Stimulated activated CD4-positive, alpha-beta T cell treated with anti-CD3 and anti-CD28 coated beads, Interleukin-1b, Interleukin-23, amount 100 ng/mL, for 1 hour (primary cell): ENCODE data around the gene NEUROD4.
"Not testable (repeated sequence)": the region's sequence is repeated elsewhere in the genome, so short reads cannot be mapped to it uniquely, and the experiment has no call there.

Experiments used
- DNase-seq, 2 donors: peaks; one replicate each; pipeline ENCODE4 v3.0.0-alpha.2; 2020; ENCODE audit warnings: low read depth in 2 of 2

NEUROD4 gene, protein sequence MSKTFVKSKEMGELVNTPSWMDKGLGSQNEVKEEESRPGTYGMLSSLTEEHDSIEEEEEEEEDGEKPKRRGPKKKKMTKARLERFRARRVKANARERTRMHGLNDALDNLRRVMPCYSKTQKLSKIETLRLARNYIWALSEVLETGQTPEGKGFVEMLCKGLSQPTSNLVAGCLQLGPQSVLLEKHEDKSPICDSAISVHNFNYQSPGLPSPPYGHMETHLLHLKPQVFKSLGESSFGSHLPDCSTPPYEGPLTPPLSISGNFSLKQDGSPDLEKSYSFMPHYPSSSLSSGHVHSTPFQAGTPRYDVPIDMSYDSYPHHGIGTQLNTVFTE

DNA sequence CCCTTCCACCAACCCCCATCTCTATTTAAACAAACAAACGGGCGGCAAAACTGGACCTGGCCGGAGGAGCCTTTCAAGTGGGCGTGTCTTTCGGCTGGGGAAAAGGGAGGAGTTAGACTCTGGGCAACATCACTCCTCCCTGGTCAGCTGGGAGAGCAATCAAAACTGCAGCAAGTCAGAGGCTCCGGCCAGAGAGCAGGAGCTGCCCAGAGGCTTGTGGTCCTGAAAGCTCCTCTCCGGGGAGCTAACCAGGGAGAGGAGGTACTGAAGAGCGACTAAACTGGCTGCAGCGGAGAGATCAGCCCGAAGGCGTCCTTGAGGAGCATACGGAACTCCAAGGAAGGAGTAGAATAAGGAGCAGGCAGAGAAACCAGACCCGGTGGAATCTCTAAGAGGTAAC lies at the start of gene NEUROD4:
Gene NEUROD4 (plus strand): TSS at position 191 of the 400 bp plus-strand sequence. CDS start 6,466 bp downstream, outside the sequence.
- no peak for DNase-seq

DNA sequence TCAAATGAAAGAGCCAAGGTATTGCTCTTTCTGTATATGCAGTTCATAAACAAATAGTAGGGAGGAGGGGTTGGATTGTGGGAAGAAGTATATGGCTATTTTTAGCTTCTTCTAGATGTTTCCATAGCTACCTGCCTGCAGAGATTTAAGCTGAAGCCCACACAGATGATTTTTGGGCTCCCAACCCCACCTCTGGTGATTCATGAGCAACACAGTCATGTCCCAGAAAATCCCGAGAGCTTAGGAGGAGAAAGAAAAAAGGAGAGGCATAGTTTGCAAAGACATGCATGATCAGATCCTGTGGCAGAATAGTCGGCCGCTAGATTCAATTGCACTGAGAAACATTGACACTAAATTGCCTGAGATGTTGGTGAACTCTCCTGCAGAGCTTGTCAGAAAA lies 49.0 kb upstream of the NEUROD4 start:
- no peak for DNase-seq

DNA sequence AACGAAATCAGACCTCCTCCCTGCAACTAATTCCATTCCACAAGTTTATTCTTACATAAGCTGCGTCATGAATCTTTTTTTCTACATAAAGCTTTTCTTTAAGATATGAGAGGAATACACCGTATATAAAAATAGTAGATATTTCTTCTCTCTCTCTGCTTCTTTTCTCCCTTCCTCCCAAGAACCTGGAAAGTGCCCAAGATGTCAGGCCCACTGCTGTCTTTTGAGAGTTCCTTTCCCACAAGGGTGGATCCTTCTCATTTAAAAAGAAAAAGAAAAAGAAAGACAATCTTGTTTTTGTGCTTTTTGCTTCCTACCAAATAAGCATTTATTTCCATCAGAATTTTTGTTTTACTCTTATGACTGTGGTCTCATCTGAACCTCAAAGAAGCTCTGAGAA lies 46.2 kb upstream of the NEUROD4 start:
- DNase-seq: no peak

DNA sequence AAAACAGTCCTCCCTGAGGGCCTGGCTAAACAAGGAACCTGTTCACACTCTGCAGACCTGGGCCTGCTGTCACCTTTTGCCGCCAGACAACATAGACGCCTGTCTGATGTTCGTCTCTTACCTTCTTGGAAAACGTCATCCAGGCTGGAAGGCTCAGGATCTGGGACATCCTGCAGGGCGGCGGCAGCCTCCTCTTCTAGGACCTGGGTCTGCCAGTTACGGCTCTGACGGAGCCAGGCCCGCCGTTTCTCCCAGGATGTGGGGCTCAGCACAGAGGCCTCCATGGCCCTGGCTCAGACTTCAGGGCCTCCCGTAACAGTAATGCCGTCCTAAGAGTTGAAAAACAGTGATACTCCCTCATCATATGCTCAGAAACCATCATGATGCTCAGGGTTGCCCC lies 45.5 kb upstream of the NEUROD4 start:
- DNase-seq: no peak

DNA sequence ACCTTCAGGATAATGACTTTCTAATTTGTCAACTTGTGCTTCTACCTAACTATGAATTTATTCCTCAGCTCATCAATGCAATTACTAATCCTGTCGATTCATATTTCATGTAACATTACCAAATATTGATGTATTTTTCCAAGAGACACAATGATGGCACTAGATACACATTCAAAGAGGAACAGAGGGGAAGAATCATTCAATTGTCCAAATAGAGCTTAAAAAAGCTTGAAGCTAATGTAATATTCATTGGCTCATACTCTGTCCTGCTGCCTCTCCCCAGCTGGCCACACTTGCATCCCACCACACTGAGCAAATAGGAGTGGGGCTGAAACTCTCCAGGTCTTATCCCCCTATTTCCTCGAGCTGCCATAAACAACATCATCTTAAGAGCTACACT lies 44.5 kb upstream of the NEUROD4 start:
- DNase-seq: no peak

DNA sequence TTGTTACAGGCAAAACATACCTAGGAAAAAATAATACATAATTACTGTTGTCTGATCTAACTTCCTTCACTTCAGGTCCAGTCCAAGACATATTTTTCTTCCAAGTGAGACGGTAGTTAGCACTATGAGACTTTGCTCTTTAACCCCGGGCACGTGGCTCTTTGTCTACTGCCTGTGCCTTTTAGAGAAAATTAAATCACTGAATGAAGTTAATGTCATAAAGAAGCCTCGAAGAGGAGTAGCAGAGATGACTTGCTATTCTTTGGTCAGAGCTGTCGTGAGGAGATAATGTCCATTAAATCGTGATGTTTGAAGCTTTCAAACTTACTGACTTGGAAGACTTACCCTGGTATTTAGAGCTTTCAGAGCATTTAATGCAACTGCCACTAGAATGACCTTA lies 43.9 kb upstream of the NEUROD4 start:
- no peak for DNase-seq

DNA sequence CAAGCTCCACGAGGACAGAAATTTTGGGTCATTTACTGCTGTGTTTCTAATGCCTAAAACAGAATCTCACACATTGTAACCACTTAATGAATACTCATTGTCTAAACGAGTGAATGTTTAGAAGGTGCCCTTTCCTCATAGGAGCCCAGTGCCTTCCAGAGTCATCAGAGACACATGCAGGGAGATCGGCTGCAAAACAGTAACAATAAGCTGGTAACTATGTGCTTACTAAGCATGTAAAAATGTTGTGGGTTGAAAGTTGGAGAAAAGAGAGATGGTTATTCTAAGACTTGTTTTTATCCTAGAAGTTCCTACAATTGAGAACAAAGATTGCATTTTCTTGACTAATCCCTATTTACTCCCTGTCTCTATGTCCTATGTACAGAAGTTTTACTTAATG lies 42.6 kb upstream of the NEUROD4 start:
- no peak for DNase-seq

DNA sequence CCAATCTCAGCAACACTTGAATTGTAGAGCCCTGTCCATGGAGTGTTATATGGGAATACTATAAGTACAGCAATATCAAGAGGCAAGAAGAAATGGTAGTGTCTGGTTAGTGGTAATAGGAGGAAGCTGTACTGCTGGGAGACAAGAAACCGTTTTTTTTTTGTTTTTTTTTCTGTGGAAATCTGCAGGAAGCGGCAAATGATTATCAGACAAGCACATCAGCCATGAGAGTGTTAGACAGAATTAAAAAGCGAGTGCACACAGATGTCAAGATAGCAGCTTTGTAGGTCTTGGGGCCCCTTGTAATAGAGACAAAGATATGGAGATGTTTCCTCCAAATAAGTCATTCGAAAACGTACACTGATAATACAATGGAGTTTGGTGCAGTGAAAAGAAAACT lies 41.9 kb upstream of the NEUROD4 start:
- no peak for DNase-seq

DNA sequence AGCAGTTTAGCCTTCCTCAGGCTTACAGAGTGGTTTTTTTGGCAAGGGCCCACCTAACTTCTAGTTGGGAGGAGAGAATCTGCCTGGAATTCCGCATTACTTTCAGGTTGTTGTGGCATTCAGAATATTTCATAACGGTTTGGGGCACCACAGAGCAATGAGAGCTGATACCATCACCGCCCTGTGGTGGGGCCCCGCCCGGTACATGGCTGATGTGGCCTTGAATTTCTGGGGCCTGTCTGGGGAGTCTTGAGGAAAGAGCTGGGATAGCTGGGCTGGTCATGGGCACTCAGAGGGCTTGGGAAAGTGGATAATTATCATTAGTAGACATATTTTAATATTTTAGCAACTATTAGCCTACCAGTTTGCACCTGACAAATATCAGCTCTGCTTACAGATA lies 39.4 kb upstream of the NEUROD4 start:
- no peak for DNase-seq

DNA sequence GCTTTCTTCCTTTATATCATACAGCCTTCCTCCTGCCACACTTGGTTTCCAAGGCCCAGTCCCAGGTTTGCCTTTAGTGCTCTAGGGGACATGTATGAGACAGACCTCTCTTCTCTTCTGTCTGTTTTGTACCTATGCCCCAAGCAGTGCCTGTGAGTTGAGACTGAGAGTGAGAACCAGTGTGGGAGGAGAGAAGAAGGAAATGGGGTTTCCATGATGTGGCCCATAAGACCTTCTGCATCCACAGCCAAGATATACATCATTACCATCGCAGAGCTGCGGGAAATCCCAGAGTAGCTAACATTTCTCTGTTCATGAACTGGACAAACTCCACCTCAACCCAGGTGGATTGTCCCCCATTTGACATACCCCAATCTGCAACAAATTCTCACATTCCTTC lies 38.0 kb upstream of the NEUROD4 start:
- no peak for DNase-seq

DNA sequence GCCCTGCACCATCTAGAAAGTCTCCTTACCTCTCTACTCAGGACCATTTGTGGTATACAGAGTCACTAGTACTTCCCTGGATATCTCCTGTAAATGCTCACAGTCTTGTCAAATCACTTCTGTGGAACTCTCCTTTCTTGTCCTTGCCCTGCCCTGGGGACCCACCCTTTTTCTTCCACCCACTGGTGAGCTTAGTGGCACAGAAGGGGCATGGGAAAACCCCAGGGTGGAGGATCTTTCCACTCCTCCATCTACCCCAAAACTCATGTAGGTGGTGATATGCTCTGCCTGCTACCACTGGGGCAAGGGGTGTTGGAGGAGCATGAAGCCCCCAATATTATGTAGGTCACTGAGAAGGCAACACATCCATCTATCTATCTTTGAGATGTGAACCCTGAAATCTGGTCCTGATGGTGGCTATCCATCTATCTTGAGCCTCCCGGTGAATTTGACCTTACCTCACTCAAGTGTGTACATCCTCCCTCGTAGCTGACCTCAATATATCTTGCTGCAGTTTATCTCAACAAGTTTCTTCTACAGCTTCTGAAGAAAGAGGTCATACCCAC lies 36.2 kb upstream of the NEUROD4 start:
- DNase-seq: no peak

DNA sequence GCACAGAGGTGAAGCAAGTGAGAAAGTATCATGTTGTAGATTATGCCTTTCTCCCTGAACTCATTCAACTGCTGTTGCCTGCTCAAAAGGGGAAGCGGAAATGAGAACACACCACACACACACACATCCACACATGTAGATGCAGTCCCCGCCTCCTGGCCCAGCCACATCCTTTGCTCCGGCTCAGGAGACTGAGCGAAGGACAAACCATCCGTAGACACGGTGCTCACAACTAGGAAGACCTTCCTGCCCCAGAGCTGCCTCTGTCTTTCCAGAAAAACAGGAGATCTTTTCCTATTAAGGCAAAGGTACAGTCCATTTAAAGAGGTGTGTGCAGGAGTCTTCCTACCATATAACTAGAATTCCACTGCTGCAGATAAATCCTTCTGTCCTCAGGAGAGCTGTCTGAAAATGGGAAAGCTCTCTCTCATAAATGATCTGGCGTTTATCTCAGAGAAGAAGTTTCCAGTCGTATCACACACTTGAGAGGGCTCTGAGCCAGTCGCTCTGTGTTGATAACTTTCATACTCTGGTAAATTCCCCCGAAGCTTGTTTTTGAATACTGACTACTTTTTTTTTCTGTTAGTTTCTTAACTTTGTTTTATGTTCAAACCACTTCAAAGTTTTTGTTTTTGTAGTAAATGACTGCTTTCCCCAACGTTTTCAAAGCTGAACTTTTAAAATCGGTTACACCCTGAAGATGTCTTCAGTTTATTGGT lies 35.0 kb upstream of the NEUROD4 start, which contains the start of gene TESPA1:
Gene TESPA1 (minus strand): TSS at position 105 of the 719 bp plus-strand sequence. CDS start 10,200 bp downstream, outside the sequence.
- DNase-seq: peak; percentile 52 to 72

DNA sequence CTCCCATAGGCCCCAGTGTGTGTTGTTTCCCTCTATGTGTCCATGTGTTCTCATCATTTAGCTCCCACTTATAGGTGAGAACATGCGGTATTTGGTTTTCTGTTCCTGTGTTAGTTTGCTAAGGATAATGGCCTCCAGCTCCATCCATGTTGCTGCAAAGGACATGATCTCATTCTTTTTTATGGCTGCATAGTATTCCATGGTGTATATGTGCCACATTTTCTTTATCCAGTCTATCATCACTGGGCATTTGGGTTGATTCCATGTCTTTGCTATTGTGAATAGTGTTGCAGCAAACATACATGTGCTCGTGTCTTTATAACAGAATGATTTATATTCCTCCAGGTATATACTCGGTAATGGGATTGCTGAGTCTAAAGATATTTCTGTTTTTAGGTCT lies 33.0 kb upstream of the NEUROD4 start:
- not testable (repeated sequence) for DNase-seq

DNA sequence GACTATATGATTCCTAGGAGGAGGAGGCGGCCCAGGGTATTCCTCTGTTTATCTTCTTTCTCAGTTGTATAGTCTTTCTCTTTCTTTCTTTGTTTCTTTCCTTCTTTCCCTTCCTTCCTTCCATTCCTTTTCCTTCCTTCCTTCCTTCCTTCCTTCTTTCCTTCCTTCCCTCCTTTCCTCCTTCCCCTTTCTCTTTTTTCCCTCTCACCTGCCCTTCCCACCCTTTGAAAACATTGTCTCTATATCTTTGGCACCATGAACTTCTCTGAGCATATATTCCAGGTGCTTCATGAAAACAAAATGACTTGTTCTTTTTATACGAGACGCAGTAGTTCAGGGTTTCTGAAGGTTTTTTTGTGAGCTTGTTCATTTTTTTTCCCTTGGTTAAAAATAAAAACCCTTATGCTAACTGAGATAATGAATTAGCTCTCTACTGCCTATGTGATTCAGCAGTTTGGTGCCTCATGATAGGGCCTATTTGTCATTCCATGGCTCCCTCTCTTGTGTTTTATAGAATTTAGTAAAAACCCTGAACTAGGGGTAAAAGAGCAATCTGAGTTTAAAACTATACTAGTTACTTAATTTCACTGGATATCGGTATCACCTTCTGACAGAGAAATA lies 32.1 kb upstream of the NEUROD4 start:
- no peak for DNase-seq

DNA sequence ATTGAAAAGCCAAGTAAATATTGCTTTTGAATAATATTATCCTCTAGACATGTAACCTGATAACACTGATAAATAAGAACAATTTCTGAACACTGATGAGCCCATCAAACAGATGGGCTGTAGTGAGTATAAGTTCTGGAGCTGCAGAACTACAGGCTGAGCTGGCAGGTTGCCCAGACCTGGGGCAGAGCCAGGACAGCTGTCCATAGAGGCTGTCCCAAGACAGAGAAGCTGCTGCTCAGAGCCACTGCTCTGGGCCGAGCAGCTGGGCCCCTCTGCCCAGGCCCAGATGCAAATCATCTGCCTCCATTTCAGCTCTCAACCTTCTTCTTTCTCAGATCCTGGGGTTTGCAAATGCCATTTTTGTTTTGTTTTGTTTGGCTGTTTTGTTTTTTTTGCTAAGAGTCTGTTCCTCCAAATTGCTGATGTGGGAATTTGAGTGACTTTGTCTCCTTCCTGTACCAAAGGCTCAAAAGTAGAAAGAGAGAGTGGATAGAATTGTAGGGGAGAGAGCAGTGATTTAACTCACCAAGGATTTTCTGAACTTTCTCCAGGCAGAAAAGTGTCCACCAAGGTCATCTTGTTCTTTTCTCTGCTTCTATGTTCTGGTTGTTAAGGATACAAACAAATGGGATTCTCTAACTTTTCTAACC lies 31.2 kb upstream of the NEUROD4 start:
- no peak for DNase-seq

DNA sequence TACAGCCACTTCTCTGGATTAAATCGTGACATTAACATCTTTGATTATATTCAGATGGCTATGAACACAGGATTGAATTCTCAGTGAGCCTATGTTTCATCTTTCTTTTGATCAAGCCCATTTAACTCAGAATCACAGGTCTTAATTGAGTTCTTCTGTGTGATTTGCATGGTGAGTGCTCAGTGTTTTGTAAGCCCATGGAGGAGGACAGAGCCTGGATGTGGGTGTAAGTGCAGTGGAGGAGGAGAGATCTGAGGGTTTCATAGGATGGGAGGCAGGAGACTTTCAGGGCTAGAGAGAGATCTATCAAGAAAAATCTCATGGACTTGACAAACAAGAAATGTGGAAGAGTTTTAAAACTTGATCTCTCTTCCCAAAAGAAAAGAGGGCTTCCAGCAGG lies 29.9 kb upstream of the NEUROD4 start:
- DNase-seq: no peak

DNA sequence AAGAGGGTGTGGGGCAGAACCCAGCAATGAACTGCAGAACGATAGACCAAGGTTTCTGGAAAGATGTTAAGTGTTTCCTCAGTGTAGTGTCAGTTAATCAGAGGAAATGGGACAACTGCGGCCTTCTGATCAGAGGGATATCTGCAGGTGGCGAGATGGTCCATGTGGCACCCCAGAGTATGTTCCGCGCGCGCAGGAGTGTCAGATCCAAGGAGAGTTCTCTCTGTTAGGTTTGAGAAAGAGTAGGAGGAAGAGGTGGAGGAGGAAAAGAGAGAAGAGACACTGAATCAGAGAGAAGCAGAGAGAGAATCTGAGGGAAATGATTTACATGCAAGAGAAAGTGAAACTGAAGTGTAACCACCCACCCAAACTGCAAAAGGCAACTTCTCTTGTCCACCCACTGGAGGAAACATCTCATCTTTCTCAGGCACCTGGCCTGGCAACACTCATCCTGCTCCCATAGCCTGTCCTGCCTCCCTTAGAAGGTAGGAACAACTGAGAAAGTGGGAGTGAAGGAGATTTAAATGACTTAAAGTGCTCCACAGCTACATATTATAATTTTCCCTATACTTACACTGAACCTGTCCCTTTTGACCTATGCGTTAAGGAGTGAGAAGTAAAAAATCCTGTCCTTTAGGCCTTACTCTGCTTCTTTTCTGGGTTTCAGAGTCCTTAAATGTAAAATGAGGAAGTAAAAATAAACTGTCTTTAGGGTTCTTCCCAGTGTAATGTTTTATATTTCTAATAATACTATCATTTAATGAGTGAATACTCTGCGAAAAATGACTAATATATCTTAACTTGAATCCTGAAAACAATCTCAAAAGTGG lies 28.4 kb upstream of the NEUROD4 start:
- no peak for DNase-seq

DNA sequence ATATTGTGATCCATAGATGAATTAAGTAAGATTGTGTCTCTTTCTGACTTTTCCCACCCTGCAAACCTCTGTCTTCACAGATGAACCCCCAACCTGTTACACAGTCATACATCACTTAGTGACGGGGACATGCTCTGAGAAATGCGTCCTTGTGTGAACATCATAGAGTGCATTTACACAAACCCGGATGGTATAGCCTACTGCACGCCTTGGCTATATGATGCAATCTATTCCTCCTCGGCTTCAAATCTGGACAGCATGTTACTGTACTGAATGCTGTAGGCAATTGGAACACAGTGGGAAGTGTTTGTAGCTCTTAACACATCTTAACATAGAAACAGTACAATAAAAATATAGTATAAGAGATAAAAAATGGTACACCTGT lies 27.8 kb upstream of the NEUROD4 start:
- no peak for DNase-seq

DNA sequence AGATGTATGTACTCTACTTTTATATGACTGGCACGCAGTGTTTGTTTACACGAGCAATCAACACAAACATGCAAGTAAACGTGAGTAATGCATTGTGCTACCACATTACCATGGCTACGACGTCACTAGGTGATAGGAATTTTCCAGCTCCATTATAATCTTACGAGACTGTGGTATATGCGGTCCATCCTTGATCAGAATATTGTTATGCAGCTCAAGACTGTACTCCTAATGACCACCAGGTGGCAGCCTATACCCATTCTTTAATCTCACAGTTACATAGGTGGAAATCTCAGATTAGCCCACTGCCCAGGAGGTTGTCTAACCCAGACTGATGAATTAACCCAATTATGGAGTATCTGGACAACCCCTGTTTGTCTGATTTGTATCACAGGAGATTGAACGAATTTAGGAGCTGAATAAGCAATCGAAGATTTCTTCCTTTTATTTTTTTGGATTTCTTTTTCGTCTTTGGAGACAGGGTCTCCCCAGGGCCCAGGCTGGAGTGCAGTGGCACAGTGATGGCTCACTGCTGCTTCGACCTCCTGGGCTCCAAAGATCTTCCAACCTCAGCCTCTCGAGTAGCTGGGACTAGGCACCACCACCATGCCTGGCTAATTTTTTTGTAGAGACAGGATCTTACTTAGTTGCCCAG lies 26.5 kb upstream of the NEUROD4 start:
- no peak for DNase-seq

DNA sequence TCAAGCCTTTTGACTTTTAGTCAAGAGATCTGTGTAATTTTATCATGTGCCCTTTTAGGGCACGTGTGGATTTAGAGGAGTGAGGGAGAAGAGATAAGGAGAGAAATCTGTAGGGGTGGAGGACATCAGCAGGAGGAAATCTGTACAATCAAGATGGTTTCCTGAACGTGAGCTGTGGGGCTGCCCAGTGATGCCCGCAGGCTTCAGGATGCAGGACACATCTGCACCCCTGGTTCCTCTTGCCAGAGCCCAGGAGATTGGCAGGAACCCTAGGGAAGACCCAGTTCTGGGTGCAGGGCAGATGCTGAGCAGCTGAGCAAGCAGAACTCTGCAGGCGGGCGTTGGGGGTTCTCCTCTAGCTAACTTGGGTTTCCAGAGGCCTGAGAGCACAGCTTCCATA lies 23.6 kb upstream of the NEUROD4 start:
- DNase-seq: no peak
